Mucosa of rectum (tissue), 2 donors: ENCODE measurements around the gene MLST8.
A peak's percentile ranks its signal among the peaks of the same experiment; 100 is the strongest.

Experiments used
- H3K27ac ChIP-seq, 2 donors: one replicate each; pipeline ENCODE4 v1.7.0; 2013; ENCODE audit warnings: inconsistent platforms in 2 of 2, low read depth in 2 of 2, low read length in 2 of 2
- H3K27me3 ChIP-seq, 2 donors: one replicate each; pipeline ENCODE4 v1.7.0; 2013; ENCODE audit warnings: low read length in 2 of 2; ENCODE audit not compliant: control insufficient read depth in 2 of 2, insufficient read depth in 2 of 2
- H3K36me3 ChIP-seq, 2 donors: one replicate each; pipeline ENCODE4 v1.7.0; 2013; ENCODE audit warnings: low read length in 2 of 2; ENCODE audit not compliant: control insufficient read depth in 2 of 2, insufficient read depth in 2 of 2
- H3K4me1 ChIP-seq, 2 donors: one replicate each; pipeline ENCODE4 v1.7.0; 2013; ENCODE audit warnings: low read length in 2 of 2, mild to moderate bottlenecking in 1 of 2; ENCODE audit not compliant: control insufficient read depth in 2 of 2, insufficient read depth in 2 of 2
- H3K4me3 ChIP-seq, 2 donors: one replicate each; pipeline ENCODE4 v1.7.0; 2013; ENCODE audit warnings: low read length in 2 of 2
- H3K9ac ChIP-seq, 2 donors: one replicate each; pipeline ENCODE4 v1.7.0; 2013; ENCODE audit warnings: low read length in 2 of 2, low read depth in 1 of 2, mild to moderate bottlenecking in 1 of 2
- H3K9me3 ChIP-seq, 2 donors: one replicate each; pipeline ENCODE4 v1.7.0; 2013; ENCODE audit warnings: low read length in 2 of 2; ENCODE audit not compliant: control insufficient read depth in 2 of 2
- donor health status: healthy.
- donor health status: Normal muscosa, but diverticular disease.

Gene MLST8

DNA sequence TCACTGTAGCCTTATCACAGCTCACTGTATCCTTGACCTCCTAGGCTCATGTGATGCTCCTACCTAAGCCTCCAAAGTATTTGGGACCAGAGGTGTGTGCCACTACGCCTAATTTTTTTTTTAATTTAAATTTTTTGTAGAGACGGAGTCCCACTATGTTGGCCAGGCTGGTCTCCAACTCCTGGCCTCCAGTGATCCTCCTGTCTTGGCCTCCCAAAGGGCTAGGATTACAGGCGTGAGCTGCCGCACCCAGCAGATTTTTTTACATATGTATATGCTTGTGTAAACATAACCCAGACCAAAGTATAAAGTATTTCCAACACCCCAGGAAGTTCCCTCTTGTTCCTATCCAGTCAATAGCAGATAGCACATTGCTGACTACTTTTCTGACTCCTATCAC lies 11.1 kb downstream of the MLST8 start:
- H3K4me1 ChIP-seq = peaks cover 18 to 22% of the 10 kb centered on the region in 2 donors
- no peaks in the 10 kb centered on the region for H3K9me3 ChIP-seq
- no peak overlapping the region for H3K4me3 ChIP-seq
- H3K27ac ChIP-seq = no peak overlapping the region
- H3K27me3 ChIP-seq = no peaks in the 10 kb centered on the region
- H3K36me3 ChIP-seq = peaks cover 0 to 2% of the 10 kb centered on the region in 2 donors
- no peak overlapping the region for H3K9ac ChIP-seq

DNA sequence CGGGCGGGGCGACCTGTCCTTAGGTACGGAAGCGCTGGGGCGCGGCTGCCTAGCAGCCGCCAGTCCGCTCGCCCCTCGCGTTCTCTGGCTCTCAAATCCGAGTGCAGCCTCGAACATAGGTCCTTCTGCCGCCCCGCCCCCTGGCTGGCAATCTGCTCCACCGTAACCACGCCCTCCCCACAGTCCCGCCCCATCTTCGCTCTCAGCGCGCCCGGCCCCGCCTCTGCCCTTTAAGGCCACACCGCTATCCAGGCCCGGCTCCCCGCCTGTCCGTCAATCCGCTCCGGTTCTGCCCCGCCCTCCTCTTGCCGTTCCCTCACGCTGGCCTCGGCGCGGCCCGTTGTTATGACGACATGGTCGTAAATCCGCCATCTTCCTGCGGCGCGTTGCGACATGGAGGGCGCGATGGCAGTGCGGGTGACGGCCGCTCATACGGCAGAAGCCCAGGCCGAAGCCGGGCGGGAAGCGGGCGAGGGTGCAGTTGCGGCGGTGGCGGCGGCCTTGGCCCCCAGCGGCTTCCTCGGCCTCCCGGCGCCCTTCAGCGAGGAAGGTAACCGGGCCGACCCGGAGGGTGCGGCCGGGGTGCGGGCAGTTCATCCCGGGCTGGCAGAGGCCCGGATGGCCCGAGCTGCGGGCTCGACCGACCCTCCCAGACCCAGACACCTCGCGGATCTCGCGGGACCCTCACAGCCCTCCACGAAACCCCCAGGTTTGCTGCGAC lies 18.1 kb downstream of the MLST8 start, which contains the start of gene E4F1:
E4F1 (plus strand) TSS at position 371 of the 721 bp plus-strand sequence; CDS start at position 394, 23 bp downstream.
- Histone ChIP-seq H3K9ac (peak within 1 kb of the TSS; percentile 79 to 93), H3K36me3 (peaks cover 0 to 4% of the 10 kb centered on the region in 2 donors), H3K27ac (peak within 1 kb of the TSS; percentile 88 to 90), H3K9me3 (no peaks in the 10 kb centered on the region), H3K4me3 (peak within 1 kb of the TSS; percentile 77 to 85), H3K4me1 (peaks cover 14 to 15% of the 10 kb centered on the region in 2 donors), H3K27me3 (no peaks in the 10 kb centered on the region)

DNA sequence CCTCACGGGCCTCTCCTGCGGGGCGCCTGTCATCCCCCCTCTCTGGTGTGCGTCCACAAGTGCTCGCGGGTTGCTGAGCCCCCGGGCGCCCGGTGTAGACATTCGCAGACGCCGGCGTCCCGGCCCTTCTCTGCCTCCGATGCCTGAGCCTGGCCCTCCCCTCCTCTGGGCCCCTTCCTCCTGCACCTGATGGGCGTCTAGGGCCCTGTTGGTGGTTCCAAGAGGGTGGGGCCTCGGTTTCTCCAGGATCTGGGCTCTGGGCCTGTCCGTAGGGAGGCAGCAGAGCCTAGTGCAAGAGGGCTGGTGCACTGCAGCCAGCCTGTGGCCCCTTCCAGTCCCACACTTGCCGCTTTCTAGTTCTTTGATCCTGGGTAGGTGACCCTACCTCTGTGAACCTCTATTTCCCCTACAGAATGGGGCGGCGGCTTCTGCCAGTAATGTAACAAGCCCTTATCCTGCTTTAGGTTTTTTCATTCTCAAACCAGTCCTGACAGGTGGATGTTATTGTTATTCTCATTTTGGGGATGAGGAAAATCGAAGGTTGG lies 18.8 kb downstream of the MLST8 start:
- Histone ChIP-seq H3K27me3 (no peaks in the 10 kb centered on the region), H3K36me3 (peaks cover 5 to 11% of the 10 kb centered on the region in 2 donors), H3K4me3 (peak overlapping the region; percentile 77 to 85), H3K4me1 (peaks cover 14 to 15% of the 10 kb centered on the region in 2 donors), H3K27ac (peak overlapping the region; percentile 88 to 90), H3K9ac (peak overlapping the region; percentile 79 to 93), H3K9me3 (no peaks in the 10 kb centered on the region)

GRCh38 chr16:2226245-2226793 lies 21.1 kb downstream of the MLST8 start:
- Histone ChIP-seq H3K9me3 (no peaks in the 10 kb centered on the region), H3K27ac (peak overlapping the region; percentile 9 to 40), H3K4me1 (peaks cover 14 to 15% of the 10 kb centered on the region in 2 donors), H3K27me3 (no peaks in the 10 kb centered on the region), H3K4me3 (no peak overlapping the region), H3K36me3 (peaks cover 16 to 28% of the 10 kb centered on the region in 2 donors), H3K9ac (no peak overlapping the region)

DNA sequence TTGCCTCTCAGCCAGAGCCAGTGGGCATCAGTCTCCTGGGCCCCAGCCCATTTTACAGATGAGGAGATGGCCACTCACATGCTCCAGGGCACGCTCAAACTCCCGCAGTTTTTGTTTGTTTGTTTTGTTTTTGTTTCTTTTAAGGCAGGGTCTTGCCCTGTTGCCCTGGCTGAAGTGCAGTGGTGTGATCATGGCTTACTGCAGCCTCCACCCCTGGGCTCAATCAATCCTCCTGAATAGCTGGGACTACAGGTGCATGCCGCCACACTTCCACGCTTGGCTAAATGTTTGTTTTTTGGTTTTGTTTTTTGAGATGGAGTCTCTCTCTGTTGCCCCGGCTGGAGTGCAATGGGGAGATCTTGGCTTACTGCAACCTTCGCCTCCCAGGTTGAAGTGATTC lies 21.7 kb downstream of the MLST8 start:
- no peak overlapping the region for H3K4me3 ChIP-seq
- H3K27me3 ChIP-seq = no peaks in the 10 kb centered on the region
- peaks cover 14 to 15% of the 10 kb centered on the region in 2 donors for H3K4me1 ChIP-seq
- H3K27ac ChIP-seq = no peak overlapping the region
- H3K36me3 ChIP-seq = peaks cover 22 to 34% of the 10 kb centered on the region in 2 donors
- no peak overlapping the region for H3K9ac ChIP-seq
- H3K9me3 ChIP-seq = no peaks in the 10 kb centered on the region

- Histone ChIP-seq H3K4me3 (no peak overlapping the region), H3K4me1 (peaks cover 14 to 15% of the 10 kb centered on the region in 2 donors), H3K9me3 (no peaks in the 10 kb centered on the region), H3K36me3 (peaks cover 31 to 45% of the 10 kb centered on the region in 2 donors), H3K9ac (no peak overlapping the region), H3K27ac (no peak overlapping the region), H3K27me3 (no peaks in the 10 kb centered on the region)
Observed at GRCh38 chr16:2228161-2228824, 23.0 kb downstream of the MLST8 start.

GRCh38 chr16:2229091-2229490 lies 23.8 kb downstream of the MLST8 start:
- H3K9ac ChIP-seq = no peak overlapping the region
- no peaks in the 10 kb centered on the region for H3K27me3 ChIP-seq
- H3K36me3 ChIP-seq = peaks cover 36 to 49% of the 10 kb centered on the region in 2 donors
- no peak overlapping the region for H3K27ac ChIP-seq
- H3K4me1 ChIP-seq = peaks cover 13 to 14% of the 10 kb centered on the region in 2 donors
- H3K9me3 ChIP-seq = no peaks in the 10 kb centered on the region
- H3K4me3 ChIP-seq = no peak overlapping the region

DNA sequence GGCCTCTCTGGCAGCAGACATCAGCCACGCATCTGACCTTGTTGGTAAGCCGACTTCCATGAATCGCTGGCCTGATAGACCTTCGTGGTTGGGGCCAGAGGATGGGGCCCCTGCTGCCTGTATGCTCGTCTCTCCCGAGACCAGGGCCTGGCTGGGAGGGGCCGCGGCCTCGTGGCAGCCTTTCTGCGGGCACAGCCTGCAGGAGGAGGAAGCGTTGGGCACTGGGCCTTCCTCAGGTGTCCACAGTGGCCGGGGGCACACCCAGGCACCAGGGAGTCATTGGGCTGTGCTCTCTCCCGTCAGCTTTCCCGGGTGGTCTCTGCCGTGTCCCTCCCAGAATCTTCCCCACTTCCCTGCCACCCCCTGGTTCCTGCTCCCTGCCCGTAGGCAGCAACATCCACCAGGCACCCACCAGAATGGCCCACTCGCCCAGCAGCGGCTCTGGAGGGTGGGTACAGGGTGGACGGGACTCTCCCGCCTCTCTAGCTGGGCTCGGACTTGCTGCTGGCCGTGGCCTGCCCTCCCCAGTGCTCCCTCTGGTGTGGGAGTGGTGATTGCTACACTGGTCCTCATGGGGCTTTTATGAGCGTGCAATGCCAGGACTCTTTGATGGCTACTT lies 24.5 kb downstream of the MLST8 start:
- Histone ChIP-seq H3K27me3 (no peaks in the 10 kb centered on the region), H3K9ac (no peak overlapping the region), H3K36me3 (peaks cover 42 to 55% of the 10 kb centered on the region in 2 donors)

DNA sequence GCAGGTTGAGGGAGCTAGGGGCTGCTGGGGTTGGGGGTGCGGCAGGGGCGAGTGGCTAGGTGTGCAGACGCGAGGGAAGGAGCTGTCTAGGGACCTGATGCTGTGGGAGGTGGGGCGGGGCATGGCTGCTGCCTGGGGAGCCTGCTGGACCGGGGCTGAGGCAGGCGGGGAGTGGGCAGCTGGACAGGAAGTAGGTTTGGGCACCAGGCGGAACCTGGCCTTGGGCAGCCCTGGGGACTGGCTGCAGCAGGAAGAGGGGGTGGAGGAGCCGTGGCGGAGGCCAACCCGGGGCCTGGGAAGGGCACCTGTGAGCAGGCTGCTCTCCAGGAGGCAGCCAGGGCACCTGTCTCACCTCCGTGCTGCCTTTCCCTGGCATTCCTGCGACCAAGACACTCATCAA lies 25.1 kb downstream of the MLST8 start:
- H3K27me3 ChIP-seq = no peaks in the 10 kb centered on the region
- H3K9ac ChIP-seq = no peak overlapping the region
- H3K9me3 ChIP-seq = no peaks in the 10 kb centered on the region
- H3K4me3 ChIP-seq = no peak overlapping the region
- H3K4me1 ChIP-seq = peaks cover 6 to 8% of the 10 kb centered on the region in 2 donors
- H3K27ac ChIP-seq = no peak overlapping the region
- H3K36me3 ChIP-seq = peaks cover 48 to 62% of the 10 kb centered on the region in 2 donors

More for the DNA sequence above, 24.5 kb downstream of the MLST8 start:
- H3K27ac ChIP-seq = no peak overlapping the region
- no peak overlapping the region for H3K4me3 ChIP-seq
- H3K9me3 ChIP-seq = no peaks in the 10 kb centered on the region
- peaks cover 6 to 9% of the 10 kb centered on the region in 2 donors for H3K4me1 ChIP-seq
